B cell (primary cell): Measurements from ENCODE around the gene SLC12A7. TPM values are rescaled to one million over a fixed set of nuclear protein-coding genes. Genes with fewer than 3 reads are reported as not detected.
A peak's percentile ranks its signal among the peaks of the same experiment; 100 is the strongest.

Experiments
- ATAC-seq: fragments of 200-7000 bp; cut with Tn5 transposase; one replicate; pipeline ENCODE4 v1.10.0; 2021; ENCODE audit warnings: low read depth, mild to moderate bottlenecking, moderate number of reproducible peaks, moderate library complexity
- CTCF ChIA-PET: fragments of 350-600 bp; sonication (Branson Sonifier 250); formaldehyde crosslinking; loops from one replicate; lab custom pipeline; 2021; ENCODE audit warnings: antibody characterized with exemption, inconsistent platforms; lab: Charles Lee
- POLR2A ChIA-PET: fragments of 350-600 bp; sonication (Branson Sonifier 250); formaldehyde crosslinking; loops from one replicate; lab custom pipeline; 2021; ENCODE audit warnings: antibody characterized with exemption; lab: Charles Lee
- DNase-seq: peaks from one replicate; pipeline ENCODE4 v3.0.0; 2013
- H2AFZ ChIP-seq: 2 replicates; pipeline ENCODE4 v1.6.1; 2012; ENCODE audit warnings: mild to moderate bottlenecking, low read depth, low read length; ENCODE audit not compliant: insufficient read depth, poor library complexity, severe bottlenecking
- H3K27ac ChIP-seq, 2 donors: 1 replicate in 1 of 2; 2 replicates in 1 of 2; pipeline ENCODE4 v1.5.1; 2012 to 2013; ENCODE audit warnings: low read length in 2 of 2, mild to moderate bottlenecking in 2 of 2, moderate library complexity in 1 of 2
- H3K27me3 ChIP-seq, 4 experiments: fragments of 200-600 bp in 1 of 4; sonication (generic) in 1 of 4; replicated peaks in 1 of 4; 1 replicate in 2 of 4; 2 replicates in 2 of 4; pipeline versions ENCODE4 v1.6.1 to v1.7.0; 2013 to 2016; ENCODE audit warnings: low read length in 3 of 4, mild to moderate bottlenecking in 2 of 4, mixed read lengths in 1 of 4, moderate library complexity in 1 of 4; ENCODE audit not compliant: insufficient read depth in 4 of 4, control insufficient read depth in 3 of 4; ENCODE audit errors: control extremely low read depth in 1 of 4
- H3K36me3 ChIP-seq, 2 experiments: replicated peaks in 1 of 2; 1 replicate in 1 of 2; 2 replicates in 1 of 2; pipeline versions ENCODE4 v1.6.1 to v1.7.1; 2013; ENCODE audit warnings: low read length in 1 of 2; ENCODE audit not compliant: insufficient read depth in 2 of 2, control insufficient read depth in 1 of 2; ENCODE audit errors: control extremely low read depth in 1 of 2, extremely low read depth in 1 of 2
- H3K4me1 ChIP-seq, 2 donors: fragments of 200-600 bp in 1 of 2; sonication (generic) in 1 of 2; 1 replicate in 1 of 2; 2 replicates in 1 of 2; pipeline versions ENCODE4 v1.5.1 to v1.6.1; 2013 to 2017; ENCODE audit warnings: low read length in 2 of 2; ENCODE audit not compliant: control insufficient read depth in 2 of 2, insufficient read depth in 2 of 2
- H3K4me2 ChIP-seq: replicated peaks from 2 replicates; pipeline ENCODE3; 2012; ENCODE audit warnings: mild to moderate bottlenecking, low read depth, low read length; ENCODE audit not compliant: poor library complexity, severe bottlenecking
- H3K4me3 ChIP-seq, 5 experiments: fragments of 200-600 bp in 1 of 5; sonication (generic) in 1 of 5; 1 replicate in 3 of 5; 2 replicates in 2 of 5; pipeline versions ENCODE4 v1.5.1 to v1.7.0; 2011 to 2016; ENCODE audit warnings: low read length in 4 of 5, mild to moderate bottlenecking in 4 of 5, low read depth in 2 of 5, control low read depth in 1 of 5, moderate library complexity in 1 of 5; ENCODE audit not compliant: insufficient read depth in 1 of 5; ENCODE audit errors: control extremely low read depth in 1 of 5, extremely low read depth in 1 of 5
- H3K79me2 ChIP-seq: fragments of 200-600 bp; sonication (generic); one replicate; pipeline ENCODE4 v1.6.0; 2016; ENCODE audit warnings: low read length; ENCODE audit not compliant: control insufficient read depth, insufficient read depth
- H3K9ac ChIP-seq: fragments of 200-600 bp; sonication (generic); 2 replicates; pipeline ENCODE4 v1.6.1; 2017; ENCODE audit warnings: mild to moderate bottlenecking, low read length, moderate library complexity
- H3K9me3 ChIP-seq, 3 donors: one replicate each; pipeline versions ENCODE4 v1.6.1 to v1.7.1; 2013; ENCODE audit warnings: low read length in 2 of 3; ENCODE audit not compliant: control insufficient read depth in 2 of 3, insufficient read depth in 1 of 3; ENCODE audit errors: control extremely low read depth in 1 of 3
- H4K20me1 ChIP-seq: 2 replicates; pipeline ENCODE4 v1.6.0; 2012; ENCODE audit warnings: mild to moderate bottlenecking, low read length; ENCODE audit not compliant: insufficient read depth, control insufficient read depth, poor library complexity, severe bottlenecking
- H3K27ac Mint-ChIP-seq: one replicate; pipeline ENCODE4 v1.8.0; 2021; ENCODE audit warnings: mixed read lengths
- H3K27me3 Mint-ChIP-seq: one replicate; pipeline ENCODE4 v1.8.0; 2021; ENCODE audit warnings: mixed read lengths
- H3K4me1 Mint-ChIP-seq: one replicate; pipeline ENCODE4 v1.8.0; 2021; ENCODE audit warnings: mixed read lengths
- H3K4me3 Mint-ChIP-seq: one replicate; pipeline ENCODE4 v1.8.0; 2021; ENCODE audit warnings: mixed read lengths
- H3K9me3 Mint-ChIP-seq: one replicate; pipeline ENCODE4 v1.8.0; 2022; ENCODE audit warnings: mixed read lengths; ENCODE audit not compliant: insufficient read depth
- EZH2 ChIP-seq: IDR thresholded peaks from 2 replicates; pipeline ENCODE4 v1.6.1; 2012; ENCODE audit warnings: borderline replicate concordance, low read depth, mild to moderate bottlenecking, moderate library complexity, low read length; ENCODE audit not compliant: insufficient read depth, poor library complexity, severe bottlenecking
- WGBS: methylation state at CpG from one replicate; pipeline ENCODE4 v1.1.5; 2013; ENCODE audit warnings: missing lambda C conversion rate; ENCODE audit not compliant: insufficient coverage; 5-methylcytosine and 5-hydroxymethylcytosine counted together
- intact Hi-C: fragments of 100-400 bp; cut with micrococcal nuclease; formaldehyde crosslinking; loops from one replicate; pipeline ENCODE4 v1.10.0; 2022
- polyA plus RNA-seq: library from polyadenylated mRNA; depleted of rRNA; stranded (reverse); fragments of >200 nt; gene quantifications from 2 replicates; pipeline ENCODE4 v1.2.3, GENCODE V29; 2012
- total RNA-seq, 2 donors: library from RNA; stranded (reverse); fragments of 120-200 nt in 1 of 2; gene quantifications; 1 replicate in 1 of 2; 2 replicates in 1 of 2; pipeline versions ENCODE4 v1.2.3 to v1.2.4, GENCODE V29; 2013 to 2022
- TF ChIP-seq, protein P1 (sequence below): fragments of 200-600 bp; IDR thresholded peaks from one replicate; pipeline ENCODE4 v1.8.0; 2022; ENCODE audit warnings: antibody characterized with exemption, mild to moderate bottlenecking

SLC12A7 gene
- total and polyA plus RNA-seq, 2 donors (not counting 1 experiment from before 2014, with no cell fraction given), result 25.5 to 34.4 TPM

DNA sequence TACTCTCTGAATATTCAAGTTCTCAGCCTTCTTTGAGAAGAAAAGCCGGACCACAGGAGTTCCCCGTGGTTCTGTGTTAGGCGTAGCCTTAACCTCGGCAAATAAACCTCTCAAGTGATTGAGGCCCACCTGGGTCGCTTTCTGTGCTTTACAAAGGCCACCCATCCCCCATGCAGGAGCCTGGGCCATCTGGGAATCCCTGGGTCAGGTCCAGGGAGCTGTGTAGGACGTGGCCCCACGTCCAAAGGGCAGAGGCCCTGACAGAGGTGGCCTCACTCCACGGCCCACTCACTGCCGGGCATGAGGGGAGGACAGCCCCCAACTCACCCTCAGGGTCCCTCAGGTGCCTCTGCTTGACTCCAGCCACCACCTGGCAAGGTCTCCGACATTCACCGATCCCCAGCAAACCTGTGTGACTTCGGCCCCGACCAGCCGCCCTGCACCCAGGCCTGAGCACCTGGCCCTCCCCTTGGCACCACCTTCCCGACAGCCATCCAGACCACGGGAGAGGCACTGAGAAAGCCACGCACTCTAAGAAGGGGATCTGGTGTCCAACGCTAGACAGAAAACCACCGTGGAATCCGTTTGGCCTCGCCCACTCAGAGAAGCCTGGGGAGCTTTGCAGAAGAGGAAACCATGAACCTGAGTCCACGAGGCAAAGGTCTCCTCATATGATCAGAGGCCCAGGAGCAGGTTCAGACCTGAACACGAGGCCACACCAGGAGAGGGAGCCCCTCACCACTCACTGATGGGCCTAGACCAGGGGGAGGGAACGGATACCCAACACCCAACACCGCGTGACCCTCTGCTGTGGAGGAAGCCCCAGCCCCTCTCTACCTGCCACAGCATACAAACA lies 4.5 kb downstream of the SLC12A7 start:
- peak overlapping the region; percentile 55 for H3K4me3 Mint-ChIP-seq
- ChIA-PET POLR2A (no interaction called here), CTCF (interaction anchor here (0.5 to 2.7 kb wide), 4 partner anchors 26 to 63 kb away, joined by 3 to 7 read pairs (median 6); no protein-coding TSS in a partner anchor)
- H3K4me3 ChIP-seq, result no peak overlapping the region
- peaks cover 63% of the 10 kb centered on the region for H3K4me1 Mint-ChIP-seq
- H3K36me3 ChIP-seq, result no peaks in the 10 kb centered on the region
- peaks cover 4% of the 10 kb centered on the region for H3K27me3 Mint-ChIP-seq
- peak overlapping the region; percentile 79 to 82 for H3K27ac ChIP-seq
- ATAC-seq, result no peak
- WGBS, result 63% methylated on average over 26 of the region's 26 CpGs
- H3K4me2 ChIP-seq, result peak overlapping the region; percentile 99
- peaks cover 29% of the 10 kb centered on the region for H4K20me1 ChIP-seq
- H3K27me3 ChIP-seq, result peaks cover 0 to 5% (median 0%) of the 10 kb centered on the region in 4 experiments
- no peak overlapping the region for H3K9ac ChIP-seq
- intact Hi-C loops, result no loop called here
- peaks cover 49% of the 10 kb centered on the region for H3K79me2 ChIP-seq
- no peak overlapping the region for H2AFZ ChIP-seq
- no peak for DNase-seq
- TF ChIP-seq EZH2, result no peak
- TF ChIP-seq, protein P1, sequence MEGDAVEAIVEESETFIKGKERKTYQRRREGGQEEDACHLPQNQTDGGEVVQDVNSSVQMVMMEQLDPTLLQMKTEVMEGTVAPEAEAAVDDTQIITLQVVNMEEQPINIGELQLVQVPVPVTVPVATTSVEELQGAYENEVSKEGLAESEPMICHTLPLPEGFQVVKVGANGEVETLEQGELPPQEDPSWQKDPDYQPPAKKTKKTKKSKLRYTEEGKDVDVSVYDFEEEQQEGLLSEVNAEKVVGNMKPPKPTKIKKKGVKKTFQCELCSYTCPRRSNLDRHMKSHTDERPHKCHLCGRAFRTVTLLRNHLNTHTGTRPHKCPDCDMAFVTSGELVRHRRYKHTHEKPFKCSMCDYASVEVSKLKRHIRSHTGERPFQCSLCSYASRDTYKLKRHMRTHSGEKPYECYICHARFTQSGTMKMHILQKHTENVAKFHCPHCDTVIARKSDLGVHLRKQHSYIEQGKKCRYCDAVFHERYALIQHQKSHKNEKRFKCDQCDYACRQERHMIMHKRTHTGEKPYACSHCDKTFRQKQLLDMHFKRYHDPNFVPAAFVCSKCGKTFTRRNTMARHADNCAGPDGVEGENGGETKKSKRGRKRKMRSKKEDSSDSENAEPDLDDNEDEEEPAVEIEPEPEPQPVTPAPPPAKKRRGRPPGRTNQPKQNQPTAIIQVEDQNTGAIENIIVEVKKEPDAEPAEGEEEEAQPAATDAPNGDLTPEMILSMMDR, result no peak
- H3K9me3 ChIP-seq, result no peaks in the 10 kb centered on the region
- H3K9me3 Mint-ChIP-seq, result no peaks in the 10 kb centered on the region
- H3K4me1 ChIP-seq, result peaks cover 45 to 75% of the 10 kb centered on the region in 2 donors
- peak overlapping the region; percentile 71 for H3K27ac Mint-ChIP-seq
